ENCODE data around the gene PTPN2.

Gene PTPN2

DNA sequence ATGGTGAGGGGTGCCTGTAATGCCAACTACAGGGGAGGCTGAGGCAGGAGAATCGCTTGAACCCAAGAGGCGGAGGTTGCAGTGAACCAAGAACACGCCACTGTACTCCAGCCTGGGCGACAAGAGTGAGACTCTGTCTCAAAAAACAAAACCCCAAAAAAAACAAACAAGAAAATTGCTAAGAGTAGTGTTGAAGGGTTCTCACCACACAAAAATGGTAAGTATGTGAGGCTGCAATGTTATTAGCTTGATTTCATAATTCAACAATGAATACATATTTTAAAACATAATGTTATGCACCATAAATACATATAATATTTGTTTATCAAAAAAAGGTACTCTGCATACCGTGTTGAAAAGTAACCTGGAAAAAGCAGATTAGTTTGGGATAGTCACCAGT is 135.4 kb downstream of the PTPN2 start:
- TF ChIP-seq, protein P1, sequence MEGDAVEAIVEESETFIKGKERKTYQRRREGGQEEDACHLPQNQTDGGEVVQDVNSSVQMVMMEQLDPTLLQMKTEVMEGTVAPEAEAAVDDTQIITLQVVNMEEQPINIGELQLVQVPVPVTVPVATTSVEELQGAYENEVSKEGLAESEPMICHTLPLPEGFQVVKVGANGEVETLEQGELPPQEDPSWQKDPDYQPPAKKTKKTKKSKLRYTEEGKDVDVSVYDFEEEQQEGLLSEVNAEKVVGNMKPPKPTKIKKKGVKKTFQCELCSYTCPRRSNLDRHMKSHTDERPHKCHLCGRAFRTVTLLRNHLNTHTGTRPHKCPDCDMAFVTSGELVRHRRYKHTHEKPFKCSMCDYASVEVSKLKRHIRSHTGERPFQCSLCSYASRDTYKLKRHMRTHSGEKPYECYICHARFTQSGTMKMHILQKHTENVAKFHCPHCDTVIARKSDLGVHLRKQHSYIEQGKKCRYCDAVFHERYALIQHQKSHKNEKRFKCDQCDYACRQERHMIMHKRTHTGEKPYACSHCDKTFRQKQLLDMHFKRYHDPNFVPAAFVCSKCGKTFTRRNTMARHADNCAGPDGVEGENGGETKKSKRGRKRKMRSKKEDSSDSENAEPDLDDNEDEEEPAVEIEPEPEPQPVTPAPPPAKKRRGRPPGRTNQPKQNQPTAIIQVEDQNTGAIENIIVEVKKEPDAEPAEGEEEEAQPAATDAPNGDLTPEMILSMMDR (conservative IDR thresholded peaks at IDR 0.05; ENCODE audit: low read depth), result no peak
- POLR2A ChIA-PET (ENCODE audit: low non-redundant PET), result no interaction called here
- CTCF ChIA-PET, result interaction anchor here (0.5 to 0.9 kb wide), 2 partner anchors 21 to 217 kb away, joined by 3 to 5 read pairs; no protein-coding TSS in a partner anchor
- no peak for DNase-seq (ENCODE audit: low spot score)
- no peak overlapping the region for H3K27ac ChIP-seq

DNA sequence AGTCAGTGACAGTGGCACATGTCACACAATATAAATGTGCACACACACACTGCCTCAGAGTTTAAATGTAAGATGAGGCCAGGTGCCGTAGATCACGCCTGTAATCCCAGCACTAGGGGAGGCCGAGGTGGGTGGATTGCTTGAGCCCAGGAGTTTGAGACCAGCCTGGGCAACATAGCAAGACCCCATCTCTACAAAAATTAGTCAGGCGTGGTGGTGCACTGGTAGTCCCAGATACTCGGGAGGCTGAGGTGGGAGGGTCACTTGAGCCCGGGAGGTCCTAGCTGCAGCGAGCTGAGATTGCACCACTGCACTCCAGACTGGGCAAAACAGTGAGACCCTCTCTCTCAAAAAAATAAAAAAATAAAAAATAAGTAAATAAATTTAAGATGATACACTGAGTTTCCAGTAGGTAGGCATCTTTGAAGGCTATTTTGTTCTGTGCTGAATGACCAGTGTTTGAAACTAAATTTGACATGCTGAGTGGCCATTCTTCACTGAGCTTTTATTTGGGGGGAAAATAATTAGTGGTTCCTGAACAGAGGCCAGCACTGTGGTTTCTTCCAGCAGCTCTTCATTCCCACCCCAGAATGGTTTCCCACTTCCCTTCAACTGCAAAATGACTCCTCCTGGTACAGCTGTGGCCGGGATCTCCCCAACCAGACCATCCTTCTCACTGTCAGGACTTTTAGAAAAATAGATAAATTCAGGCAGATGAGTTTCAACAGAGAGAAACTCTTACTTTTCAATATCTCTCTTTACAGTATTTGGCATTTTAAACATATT is 136.3 kb downstream of the PTPN2 start:
- ChIA-PET CTCF (interaction anchor here (0.5 to 0.6 kb wide), 3 partner anchors 114 to 1054 kb away, joined by 4 to 6 read pairs (median 4); no protein-coding TSS in a partner anchor), POLR2A (ENCODE audit: low non-redundant PET) (no interaction called here)
- DNase-seq (ENCODE audit: low spot score), result no peak
- no peak overlapping the region for H3K27ac ChIP-seq
- TF ChIP-seq, protein P1 (conservative IDR thresholded peaks at IDR 0.05; ENCODE audit: low read depth), result no peak

DNA sequence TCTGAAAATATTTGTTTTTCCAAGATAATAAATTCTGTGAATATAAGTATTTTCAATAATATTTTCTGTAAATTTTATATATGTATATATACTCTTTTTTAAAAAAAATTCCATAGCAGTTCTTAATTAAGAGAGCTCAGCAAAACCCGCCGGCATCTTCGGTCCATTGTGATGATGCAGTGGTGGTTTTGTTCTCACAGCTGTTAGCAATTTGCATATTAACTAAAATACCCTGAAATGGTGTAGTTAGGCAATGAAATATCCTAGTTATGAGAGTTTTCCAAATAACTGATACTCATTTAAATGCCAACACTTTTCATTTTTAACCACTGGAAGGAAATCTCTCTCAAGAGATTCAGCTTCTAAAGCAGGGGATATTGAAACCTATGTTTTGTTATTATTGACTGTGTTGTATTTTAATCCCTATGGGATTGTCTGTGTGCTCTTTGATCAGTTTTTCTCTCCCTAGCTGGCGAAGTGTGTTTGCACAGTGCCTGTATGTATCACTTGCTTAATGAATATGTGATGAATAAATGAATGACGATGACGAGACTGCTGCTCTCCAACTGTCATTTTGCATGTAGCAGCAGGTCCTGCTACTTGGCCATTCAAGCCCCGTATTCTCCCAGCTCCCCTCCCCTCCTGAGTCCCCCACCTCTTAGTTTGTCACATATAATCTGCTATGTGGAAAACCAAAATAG is 138.8 kb downstream of the PTPN2 start:
- no peak overlapping the region for H3K27ac ChIP-seq
- ChIA-PET CTCF (interaction anchor here (0.6 to 1.2 kb wide), 5 partner anchors 16 to 486 kb away, joined by 3 to 5 read pairs (median 5); no protein-coding TSS in a partner anchor), POLR2A (ENCODE audit: low non-redundant PET) (interaction anchor here (0.6 kb wide), 1 partner anchor 138 kb away, joined by 5 read pairs; no protein-coding TSS in a partner anchor)
- TF ChIP-seq, protein P1 (conservative IDR thresholded peaks at IDR 0.05; ENCODE audit: low read depth), result no peak
- no peak for DNase-seq (ENCODE audit: low spot score)

DNA sequence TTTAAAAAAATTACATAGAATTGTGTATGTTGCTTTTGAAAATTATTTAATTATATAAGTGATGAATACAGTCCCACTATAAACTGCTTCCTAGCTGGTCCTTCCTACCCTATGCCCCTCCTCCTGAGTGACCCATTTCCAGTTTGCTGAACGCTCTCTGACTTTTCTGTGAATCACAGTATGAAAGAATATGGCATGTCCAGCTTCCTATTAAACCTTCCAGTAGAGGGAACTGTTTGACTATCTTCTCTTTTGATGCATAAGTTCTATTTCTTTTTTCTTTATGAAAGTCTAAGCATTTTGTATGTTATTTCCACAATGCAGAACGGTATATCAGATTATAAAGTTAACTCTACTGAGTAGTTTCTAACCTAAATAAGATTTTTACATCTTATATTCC is 139.9 kb downstream of the PTPN2 start:
- TF ChIP-seq, protein P1 (conservative IDR thresholded peaks at IDR 0.05; ENCODE audit: low read depth), result peak; percentile 66
- POLR2A ChIA-PET (ENCODE audit: low non-redundant PET), result no interaction called here
- H3K27ac ChIP-seq, result no peak overlapping the region
- peak; percentile 67 for DNase-seq (ENCODE audit: low spot score)
- CTCF ChIA-PET, result interaction anchor here (0.6 to 1.6 kb wide), 14 partner anchors 9 to 485 kb away, joined by 3 to 7 read pairs (median 3); no protein-coding TSS in a partner anchor

DNA sequence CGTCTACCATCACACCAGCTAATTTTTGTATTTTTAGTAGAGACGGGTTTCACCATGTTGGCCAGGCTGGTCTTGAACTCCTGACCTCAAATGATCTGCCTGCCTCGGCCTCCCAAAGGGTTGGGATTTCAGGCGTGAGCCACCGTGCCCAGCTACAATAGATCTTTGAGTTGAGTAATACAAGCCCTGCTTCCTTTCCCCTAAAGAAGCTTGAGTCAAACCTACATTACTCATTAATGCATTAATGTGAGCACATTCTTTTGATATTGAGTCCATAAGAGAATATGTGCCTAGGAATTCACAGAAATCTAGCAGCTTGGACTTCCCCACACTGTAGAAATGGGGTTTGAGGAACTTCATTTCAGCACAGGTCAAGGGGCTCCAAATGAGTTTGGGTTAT is 141.6 kb downstream of the PTPN2 start:
- ChIA-PET CTCF (interaction anchor here (1.2 kb wide), 1 partner anchor 480 kb away, joined by 4 read pairs; no protein-coding TSS in a partner anchor), POLR2A (ENCODE audit: low non-redundant PET) (no interaction called here)
- H3K27ac ChIP-seq, result peak overlapping the region; percentile 78
- DNase-seq (ENCODE audit: low spot score), result peak; percentile 80
- TF ChIP-seq, protein P1 (conservative IDR thresholded peaks at IDR 0.05; ENCODE audit: low read depth), result no peak
